Measurements from ENCODE around the gene STK32B. TPM values are rescaled to one million over a fixed set of nuclear protein-coding genes. Genes with fewer than 3 reads are reported as not detected.

Gene STK32B
- total RNA-seq, 1 donor from 2014 or later = not detected

- TF ChIP-seq, protein P1, sequence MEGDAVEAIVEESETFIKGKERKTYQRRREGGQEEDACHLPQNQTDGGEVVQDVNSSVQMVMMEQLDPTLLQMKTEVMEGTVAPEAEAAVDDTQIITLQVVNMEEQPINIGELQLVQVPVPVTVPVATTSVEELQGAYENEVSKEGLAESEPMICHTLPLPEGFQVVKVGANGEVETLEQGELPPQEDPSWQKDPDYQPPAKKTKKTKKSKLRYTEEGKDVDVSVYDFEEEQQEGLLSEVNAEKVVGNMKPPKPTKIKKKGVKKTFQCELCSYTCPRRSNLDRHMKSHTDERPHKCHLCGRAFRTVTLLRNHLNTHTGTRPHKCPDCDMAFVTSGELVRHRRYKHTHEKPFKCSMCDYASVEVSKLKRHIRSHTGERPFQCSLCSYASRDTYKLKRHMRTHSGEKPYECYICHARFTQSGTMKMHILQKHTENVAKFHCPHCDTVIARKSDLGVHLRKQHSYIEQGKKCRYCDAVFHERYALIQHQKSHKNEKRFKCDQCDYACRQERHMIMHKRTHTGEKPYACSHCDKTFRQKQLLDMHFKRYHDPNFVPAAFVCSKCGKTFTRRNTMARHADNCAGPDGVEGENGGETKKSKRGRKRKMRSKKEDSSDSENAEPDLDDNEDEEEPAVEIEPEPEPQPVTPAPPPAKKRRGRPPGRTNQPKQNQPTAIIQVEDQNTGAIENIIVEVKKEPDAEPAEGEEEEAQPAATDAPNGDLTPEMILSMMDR (IDR thresholded peaks at IDR 0.05) = no peak
- POLR2A ChIA-PET = no interaction called here
- DNase-seq (no peak), ATAC-seq (ENCODE audit: low read depth) (no peak)
- no peaks in the 10 kb centered on the region for H3K36me3 Mint-ChIP-seq (ENCODE audit: low read depth)
- intact Hi-C loops (cut with micrococcal nuclease) = no loop called here
- peaks cover 23% of the 10 kb centered on the region for H3K27me3 Mint-ChIP-seq
- peaks cover 19% of the 10 kb centered on the region for H3K4me1 Mint-ChIP-seq
- no peak overlapping the region for H3K4me3 Mint-ChIP-seq
- CTCF ChIA-PET = no interaction called here
- H3K9me3 Mint-ChIP-seq = peaks cover 5% of the 10 kb centered on the region
- no peak overlapping the region for H3K27ac Mint-ChIP-seq
These were observed 9.6 kb upstream of the STK32B start for GRCh38 chr4:5041699-5042098.

GRCh38 chr4:5043579-5043978 lies 7.7 kb upstream of the STK32B start:
- ATAC-seq (ENCODE audit: low read depth) = no peak
- CTCF ChIA-PET = no interaction called here
- DNase-seq = no peak
- H3K27ac Mint-ChIP-seq = no peak overlapping the region
- no peaks in the 10 kb centered on the region for H3K36me3 Mint-ChIP-seq (ENCODE audit: low read depth)
- peaks cover 17% of the 10 kb centered on the region for H3K4me1 Mint-ChIP-seq
- peaks cover 28% of the 10 kb centered on the region for H3K27me3 Mint-ChIP-seq
- intact Hi-C loops (cut with micrococcal nuclease) = no loop called here
- no peak overlapping the region for H3K4me3 Mint-ChIP-seq
- TF ChIP-seq, protein P1 (IDR thresholded peaks at IDR 0.05) = no peak
- H3K9me3 Mint-ChIP-seq = peaks cover 5% of the 10 kb centered on the region
- POLR2A ChIA-PET = no interaction called here

DNA sequence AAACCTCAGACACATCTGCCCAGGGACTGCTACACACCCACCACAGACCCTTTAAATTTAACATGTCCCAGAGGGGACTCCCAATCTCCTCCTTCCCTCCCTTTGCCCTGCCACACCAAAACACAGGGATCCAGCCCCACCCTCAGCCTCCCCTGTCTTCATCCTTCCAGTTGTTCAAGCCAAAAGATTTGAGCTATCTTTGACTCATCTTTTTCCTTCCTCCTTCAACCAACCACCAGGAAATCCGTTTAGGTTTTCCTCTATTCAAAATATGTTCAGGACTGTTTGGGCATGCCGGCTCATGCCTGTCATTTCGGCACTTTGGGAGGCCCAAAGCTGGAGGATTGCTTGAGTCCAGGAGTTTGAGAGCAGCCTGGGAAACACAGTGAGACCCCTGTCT lies 6.9 kb upstream of the STK32B start:
- H3K9me3 Mint-ChIP-seq = peaks cover 5% of the 10 kb centered on the region
- CTCF ChIA-PET = no interaction called here
- POLR2A ChIA-PET = no interaction called here
- no peak overlapping the region for H3K27ac Mint-ChIP-seq
- H3K4me1 Mint-ChIP-seq = peaks cover 17% of the 10 kb centered on the region
- no peak for DNase-seq
- no peak overlapping the region for H3K4me3 Mint-ChIP-seq
- ATAC-seq (ENCODE audit: low read depth) = no peak
- intact Hi-C loops (cut with micrococcal nuclease) = no loop called here
- TF ChIP-seq, protein P1 (IDR thresholded peaks at IDR 0.05) = no peak
- no peaks in the 10 kb centered on the region for H3K36me3 Mint-ChIP-seq (ENCODE audit: low read depth)
- peaks cover 34% of the 10 kb centered on the region for H3K27me3 Mint-ChIP-seq

DNA sequence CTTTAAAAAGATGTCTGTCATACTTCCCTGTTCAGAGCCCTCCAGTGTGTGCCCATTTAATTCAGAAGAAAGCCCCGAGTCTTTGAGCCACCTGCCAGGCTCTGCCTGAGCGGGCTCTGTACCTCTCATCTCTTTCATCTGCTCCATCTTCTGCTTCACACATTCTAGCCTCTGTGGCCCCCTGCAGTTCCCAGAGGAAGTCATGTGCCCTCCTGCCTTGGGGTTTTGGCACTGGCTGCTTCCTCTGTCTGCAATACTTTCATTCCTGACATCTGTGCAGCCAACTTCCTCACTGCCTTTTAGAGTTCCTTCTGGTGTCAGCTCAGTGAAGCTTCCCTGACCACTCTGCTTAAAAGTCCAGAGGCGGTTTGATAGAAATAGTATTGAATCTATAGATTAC lies 6.2 kb upstream of the STK32B start:
- Mint-ChIP-seq H3K4me3 (no peak overlapping the region), H3K27me3 (peaks cover 36% of the 10 kb centered on the region), H3K9me3 (peaks cover 5% of the 10 kb centered on the region), H3K27ac (no peak overlapping the region), H3K36me3 (ENCODE audit: low read depth) (no peaks in the 10 kb centered on the region), H3K4me1 (peaks cover 17% of the 10 kb centered on the region)
- intact Hi-C loops (cut with micrococcal nuclease) = no loop called here
- TF ChIP-seq, protein P1 (IDR thresholded peaks at IDR 0.05) = no peak
- ATAC-seq (ENCODE audit: low read depth) (no peak), DNase-seq (no peak)
- CTCF ChIA-PET = no interaction called here
- POLR2A ChIA-PET = no interaction called here

DNA sequence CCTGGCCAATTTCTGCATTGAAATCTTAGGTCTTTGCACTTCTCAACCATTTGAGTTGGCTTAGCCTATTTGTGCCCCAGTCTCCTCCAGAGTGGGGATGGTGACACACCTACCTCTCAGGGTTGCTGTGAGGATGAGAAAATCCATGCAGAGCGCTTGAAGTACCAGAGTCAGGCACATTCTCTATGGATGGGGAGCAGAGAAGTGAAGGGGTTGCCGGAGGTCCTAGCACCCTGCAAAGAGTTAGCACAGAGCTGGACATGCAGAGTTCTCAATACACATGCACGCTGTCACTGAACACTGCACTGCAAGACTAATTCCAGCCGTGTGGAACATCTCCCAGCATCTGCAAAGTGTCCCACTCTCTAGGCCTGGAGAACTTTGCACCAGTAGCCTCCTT lies 2.6 kb upstream of the STK32B start:
- peaks cover 5% of the 10 kb centered on the region for H3K9me3 Mint-ChIP-seq
- H3K27me3 Mint-ChIP-seq = peaks cover 45% of the 10 kb centered on the region
- TF ChIP-seq, protein P1 (IDR thresholded peaks at IDR 0.05) = no peak
- no peak for DNase-seq
- CTCF ChIA-PET = no interaction called here
- ATAC-seq (ENCODE audit: low read depth) = no peak
- intact Hi-C loops (cut with micrococcal nuclease) = no loop called here
- POLR2A ChIA-PET = no interaction called here
- no peak overlapping the region for H3K27ac Mint-ChIP-seq
- peaks cover 34% of the 10 kb centered on the region for H3K4me1 Mint-ChIP-seq
- H3K4me3 Mint-ChIP-seq = no peak overlapping the region
- no peaks in the 10 kb centered on the region for H3K36me3 Mint-ChIP-seq (ENCODE audit: low read depth)

Data from activated B cell treated with CpG ODN at 0.5 μM for 24 hours (primary cell).